Immature natural killer cell (primary cell): ENCODE data around the gene EFNA5. TPM values are rescaled to one million over a fixed set of nuclear protein-coding genes. Genes with fewer than 3 reads are reported as not detected.

Experiments
- DNase-seq, 3 donors: peaks; one replicate each; pipeline ENCODE4 v3.0.0; 2022; ENCODE audit warnings: mixed read lengths in 1 of 3
- H3K27ac Mint-ChIP-seq, 6 donors: one replicate each; pipeline ENCODE4 v1.8.0; 2020; ENCODE audit warnings: mixed read lengths in 6 of 6, mild to moderate bottlenecking in 5 of 6, inconsistent platforms in 4 of 6, moderate library complexity in 3 of 6
- H3K27me3 Mint-ChIP-seq, 3 donors: one replicate each; pipeline ENCODE4 v1.8.0; 2020 to 2021; ENCODE audit warnings: low read depth in 3 of 3, mild to moderate bottlenecking in 3 of 3, mixed read lengths in 3 of 3, moderate library complexity in 3 of 3, inconsistent platforms in 1 of 3
- H3K36me3 Mint-ChIP-seq, 3 donors: one replicate each; pipeline ENCODE4 v1.8.0; 2020; ENCODE audit warnings: mixed read lengths in 3 of 3, inconsistent platforms in 2 of 3, mild to moderate bottlenecking in 2 of 3
- H3K4me1 Mint-ChIP-seq, 2 donors: one replicate each; pipeline ENCODE4 v1.8.0; 2020; ENCODE audit warnings: inconsistent platforms in 2 of 2, mild to moderate bottlenecking in 2 of 2, mixed read lengths in 2 of 2, moderate library complexity in 1 of 2
- H3K4me3 Mint-ChIP-seq, 5 donors: one replicate each; pipeline ENCODE4 v1.8.0; 2020; ENCODE audit warnings: mild to moderate bottlenecking in 5 of 5, mixed read lengths in 5 of 5, inconsistent platforms in 3 of 5, moderate library complexity in 3 of 5
- H3K9me3 Mint-ChIP-seq, 6 donors: one replicate each; pipeline ENCODE4 v1.8.0; 2020; ENCODE audit warnings: mild to moderate bottlenecking in 6 of 6, mixed read lengths in 6 of 6, inconsistent platforms in 4 of 6, moderate library complexity in 3 of 6
- polyA plus RNA-seq, 3 donors: library from polyadenylated mRNA; unstranded; fragments of 300-500 nt; fragmentation: Illumina TruSeq; gene quantifications; one replicate each; pipeline ENCODE4 v1.2.3, GENCODE V29; 2021

EFNA5 gene
- polyA plus RNA-seq, 3 donors from 2014 or later, result 0.73 to 2.6 (median 1.7) TPM

- Mint-ChIP-seq H3K4me3 (no peak overlapping the region), H3K27me3 (peaks cover 0 to 4% (median 1%) of the 10 kb centered on the region in 3 donors)
- DNase-seq, result no peak
These were observed 157.2 kb downstream of the EFNA5 start for GRCh38 chr5:107513337-107514085.

GRCh38 chr5:107512029-107512428 is 158.7 kb downstream of the EFNA5 start:
- H3K4me3 Mint-ChIP-seq, result no peak overlapping the region
- no peaks in the 10 kb centered on the region for H3K36me3 Mint-ChIP-seq
- no peak for DNase-seq
- peak overlapping the region in 2 of 6 donors; percentile 5 to 58 for H3K27ac Mint-ChIP-seq
- H3K27me3 Mint-ChIP-seq, result peaks cover 0 to 4% (median 1%) of the 10 kb centered on the region in 3 donors
- peaks cover 4 to 5% of the 10 kb centered on the region in 2 donors for H3K4me1 Mint-ChIP-seq
- no peaks in the 10 kb centered on the region for H3K9me3 Mint-ChIP-seq

More at GRCh38 chr5:107513337-107514085, 157.2 kb downstream of the EFNA5 start:
- Mint-ChIP-seq H3K36me3 (no peaks in the 10 kb centered on the region), H3K4me1 (peaks cover 4 to 5% of the 10 kb centered on the region in 2 donors), H3K27ac (peak overlapping the region in 1 of 6 donors; percentile 15), H3K9me3 (no peaks in the 10 kb centered on the region)

GRCh38 chr5:107510125-107510524 is 160.6 kb downstream of the EFNA5 start:
- Mint-ChIP-seq H3K9me3 (no peaks in the 10 kb centered on the region), H3K27me3 (peaks cover 0 to 4% (median 3%) of the 10 kb centered on the region in 3 donors), H3K36me3 (no peaks in the 10 kb centered on the region), H3K4me3 (no peak overlapping the region), H3K4me1 (peaks cover 0 to 3% of the 10 kb centered on the region in 2 donors), H3K27ac (peak overlapping the region in 1 of 6 donors; percentile 50)
- DNase-seq, result no peak

GRCh38 chr5:107508097-107508496 is 162.6 kb downstream of the EFNA5 start:
- DNase-seq, result no peak
- Mint-ChIP-seq H3K27me3 (peaks cover 0 to 3% (median 0%) of the 10 kb centered on the region in 3 donors), H3K9me3 (no peaks in the 10 kb centered on the region), H3K36me3 (no peaks in the 10 kb centered on the region), H3K27ac (no peak overlapping the region), H3K4me1 (peaks cover 2 to 6% of the 10 kb centered on the region in 2 donors), H3K4me3 (no peak overlapping the region)

GRCh38 chr5:107505763-107506534 is 164.8 kb downstream of the EFNA5 start:
- Mint-ChIP-seq H3K4me3 (no peak overlapping the region), H3K27me3 (peaks cover 0 to 3% (median 0%) of the 10 kb centered on the region in 3 donors), H3K36me3 (peaks cover 4 to 8% (median 4%) of the 10 kb centered on the region in 3 donors), H3K4me1 (peaks cover 18 to 24% of the 10 kb centered on the region in 2 donors), H3K27ac (no peak overlapping the region), H3K9me3 (no peaks in the 10 kb centered on the region)
- DNase-seq, result no peak

GRCh38 chr5:107504424-107504823 is 166.3 kb downstream of the EFNA5 start:
- H3K27me3 Mint-ChIP-seq, result peaks cover 0 to 2% (median 0%) of the 10 kb centered on the region in 3 donors

GRCh38 chr5:107502676-107503060 is 168.1 kb downstream of the EFNA5 start:
- Mint-ChIP-seq H3K27me3 (peaks cover 0 to 2% (median 2%) of the 10 kb centered on the region in 3 donors), H3K27ac (peak overlapping the region; percentile 87 to 97 (median 92)), H3K4me3 (peak overlapping the region in 4 of 5 donors; percentile 75 to 84 (median 80)), H3K4me1 (peaks cover 28 to 54% of the 10 kb centered on the region in 2 donors), H3K9me3 (no peaks in the 10 kb centered on the region), H3K36me3 (peaks cover 4 to 8% (median 8%) of the 10 kb centered on the region in 3 donors)
- DNase-seq, result no peak

More at GRCh38 chr5:107504424-107504823, 166.3 kb downstream of the EFNA5 start:
- H3K4me3 Mint-ChIP-seq, result no peak overlapping the region
- H3K36me3 Mint-ChIP-seq, result peaks cover 4 to 8% (median 4%) of the 10 kb centered on the region in 3 donors
- no peak overlapping the region for H3K27ac Mint-ChIP-seq
- no peaks in the 10 kb centered on the region for H3K9me3 Mint-ChIP-seq
- no peak for DNase-seq
- peaks cover 25 to 39% of the 10 kb centered on the region in 2 donors for H3K4me1 Mint-ChIP-seq

- H3K4me3 Mint-ChIP-seq, result peak overlapping the region; percentile 75 to 84 (median 76)
- peaks cover 28 to 59% of the 10 kb centered on the region in 2 donors for H3K4me1 Mint-ChIP-seq
- no peaks in the 10 kb centered on the region for H3K9me3 Mint-ChIP-seq
- H3K27me3 Mint-ChIP-seq, result peaks cover 0 to 2% (median 2%) of the 10 kb centered on the region in 3 donors
- H3K27ac Mint-ChIP-seq, result peak overlapping the region; percentile 87 to 97 (median 92)
- H3K36me3 Mint-ChIP-seq, result peaks cover 4 to 8% (median 8%) of the 10 kb centered on the region in 3 donors
- peak; percentile 37 to 63 (median 53) for DNase-seq
These were observed 168.6 kb downstream of the EFNA5 start for GRCh38 chr5:107501965-107502675.

- H3K27ac Mint-ChIP-seq, result peak overlapping the region in 3 of 6 donors; percentile 8 to 95 (median 74)
- no peaks in the 10 kb centered on the region for H3K9me3 Mint-ChIP-seq
- no peak for DNase-seq
- peaks cover 29 to 62% of the 10 kb centered on the region in 2 donors for H3K4me1 Mint-ChIP-seq
- H3K36me3 Mint-ChIP-seq, result peaks cover 4 to 8% (median 8%) of the 10 kb centered on the region in 3 donors
- peak overlapping the region in 4 of 5 donors; percentile 17 to 84 (median 51) for H3K4me3 Mint-ChIP-seq
- H3K27me3 Mint-ChIP-seq, result peaks cover 0 to 2% (median 2%) of the 10 kb centered on the region in 3 donors
These were observed 169.9 kb downstream of the EFNA5 start for GRCh38 chr5:107500840-107501239.

- DNase-seq, result no peak
- Mint-ChIP-seq H3K9me3 (no peaks in the 10 kb centered on the region), H3K4me3 (peak overlapping the region in 3 of 5 donors; percentile 38 to 84 (median 67)), H3K4me1 (peaks cover 29 to 62% of the 10 kb centered on the region in 2 donors), H3K27ac (peak overlapping the region in 5 of 6 donors; percentile 8 to 86 (median 57)), H3K36me3 (peaks cover 4 to 8% (median 8%) of the 10 kb centered on the region in 3 donors), H3K27me3 (peaks cover 0 to 2% (median 0%) of the 10 kb centered on the region in 3 donors)
These were observed 170.4 kb downstream of the EFNA5 start for GRCh38 chr5:107500347-107500746.

- DNase-seq, result no peak
- peak overlapping the region in 2 of 5 donors; percentile 67 to 84 for H3K4me3 Mint-ChIP-seq
These were observed 171.0 kb downstream of the EFNA5 start for GRCh38 chr5:107499776-107500175.

GRCh38 chr5:107499237-107499636 is 171.5 kb downstream of the EFNA5 start:
- peaks cover 4 to 14% (median 8%) of the 10 kb centered on the region in 3 donors for H3K36me3 Mint-ChIP-seq
- peaks cover 0 to 2% (median 0%) of the 10 kb centered on the region in 3 donors for H3K27me3 Mint-ChIP-seq
- H3K4me1 Mint-ChIP-seq, result peaks cover 31 to 68% of the 10 kb centered on the region in 2 donors
- H3K27ac Mint-ChIP-seq, result peak overlapping the region in 3 of 6 donors; percentile 31 to 57 (median 40)
- no peak for DNase-seq
- no peaks in the 10 kb centered on the region for H3K9me3 Mint-ChIP-seq
- H3K4me3 Mint-ChIP-seq, result peak overlapping the region in 1 of 5 donors; percentile 67

More at GRCh38 chr5:107499776-107500175, 171.0 kb downstream of the EFNA5 start:
- peak overlapping the region in 2 of 6 donors; percentile 57 to 86 for H3K27ac Mint-ChIP-seq
- peaks cover 0 to 2% (median 0%) of the 10 kb centered on the region in 3 donors for H3K27me3 Mint-ChIP-seq
- H3K36me3 Mint-ChIP-seq, result peaks cover 4 to 13% (median 8%) of the 10 kb centered on the region in 3 donors
- no peaks in the 10 kb centered on the region for H3K9me3 Mint-ChIP-seq
- peaks cover 31 to 67% of the 10 kb centered on the region in 2 donors for H3K4me1 Mint-ChIP-seq

- Mint-ChIP-seq H3K9me3 (no peaks in the 10 kb centered on the region), H3K4me1 (peaks cover 13 to 50% of the 10 kb centered on the region in 2 donors), H3K27me3 (peaks cover 0 to 2% (median 0%) of the 10 kb centered on the region in 3 donors), H3K36me3 (peaks cover 0 to 13% (median 0%) of the 10 kb centered on the region in 3 donors), H3K27ac (peak overlapping the region in 2 of 6 donors; percentile 10 to 24), H3K4me3 (no peak overlapping the region)
- DNase-seq, result no peak
These were observed 174.3 kb downstream of the EFNA5 start for GRCh38 chr5:107496466-107496865.
